GM18502 (cell line): Measurements from ENCODE around the gene UBAC2.
"Not testable (repeated sequence)": the region's sequence is repeated elsewhere in the genome, so short reads cannot be mapped to it uniquely, and the experiment has no call there.

ENCODE experiments used
- ATAC-seq: cut with Tn5 transposase; IDR thresholded peaks from one replicate; pipeline ENCODE4 v1.9.1; 2021; ENCODE audit warnings: mild to moderate bottlenecking; ENCODE audit not compliant: unreplicated experiment, poor library complexity

The UBAC2 gene

DNA sequence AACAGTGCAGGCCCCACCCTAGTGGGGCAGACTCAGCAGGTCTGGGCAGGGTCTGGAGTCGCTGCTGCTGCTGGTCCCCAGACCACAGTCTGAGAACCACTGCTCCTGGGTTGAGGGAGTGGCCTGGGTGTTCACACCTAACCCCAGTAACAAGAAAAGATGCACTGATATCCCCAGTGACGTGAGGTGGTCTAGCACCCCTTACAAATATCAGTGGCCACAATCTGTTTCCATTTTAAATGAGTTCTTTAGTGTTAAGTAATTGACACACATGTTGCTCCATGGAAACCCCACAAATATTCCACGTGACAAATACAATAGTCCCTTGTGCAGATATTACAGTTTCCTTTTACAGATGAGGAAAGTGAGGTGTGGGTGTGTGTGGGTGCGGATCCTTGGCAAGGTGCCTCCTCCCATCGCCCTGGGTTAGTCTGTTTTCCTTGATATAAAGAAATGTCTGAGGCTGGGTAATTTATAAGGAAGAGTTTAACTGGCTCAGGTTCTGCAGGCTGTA is 202.9 kb downstream of the UBAC2 start:
- ATAC-seq: no peak

DNA sequence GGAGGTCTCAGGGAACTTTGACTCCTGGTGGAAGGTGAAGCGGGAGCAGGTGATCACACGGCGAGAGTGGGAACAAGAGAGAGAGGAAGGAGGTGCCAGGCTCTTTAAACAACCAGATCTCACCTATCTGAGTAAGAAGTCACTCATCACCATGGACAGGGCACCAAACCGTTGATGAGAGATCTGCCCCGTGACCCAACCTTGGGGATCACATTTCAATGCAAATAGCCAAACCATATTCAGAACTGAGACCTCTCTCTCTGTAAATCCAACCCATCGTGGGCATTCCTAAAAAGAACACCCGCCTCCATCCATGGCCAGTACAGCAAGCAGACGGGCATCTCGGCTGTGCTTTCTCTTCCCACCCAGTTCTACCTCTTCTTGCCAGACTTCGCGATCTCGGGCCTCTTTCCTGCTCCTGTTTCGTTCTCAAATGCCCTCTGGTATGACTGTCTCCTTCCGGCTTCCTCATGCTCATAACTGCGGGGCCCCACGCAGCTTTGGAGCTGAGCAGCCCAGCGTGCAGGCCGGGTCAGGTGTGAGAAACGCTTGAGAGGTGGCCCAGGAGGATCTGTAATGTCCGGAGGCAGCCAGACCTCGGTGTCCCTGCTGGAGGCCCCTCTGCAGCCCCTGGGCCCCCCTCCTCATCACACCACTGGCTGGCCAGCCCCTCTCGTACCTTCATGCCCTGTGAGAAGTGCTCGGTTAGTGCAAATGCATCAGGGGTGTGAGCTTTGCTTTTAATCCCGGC is 203.5 kb downstream of the UBAC2 start:
- ATAC-seq: no peak

DNA sequence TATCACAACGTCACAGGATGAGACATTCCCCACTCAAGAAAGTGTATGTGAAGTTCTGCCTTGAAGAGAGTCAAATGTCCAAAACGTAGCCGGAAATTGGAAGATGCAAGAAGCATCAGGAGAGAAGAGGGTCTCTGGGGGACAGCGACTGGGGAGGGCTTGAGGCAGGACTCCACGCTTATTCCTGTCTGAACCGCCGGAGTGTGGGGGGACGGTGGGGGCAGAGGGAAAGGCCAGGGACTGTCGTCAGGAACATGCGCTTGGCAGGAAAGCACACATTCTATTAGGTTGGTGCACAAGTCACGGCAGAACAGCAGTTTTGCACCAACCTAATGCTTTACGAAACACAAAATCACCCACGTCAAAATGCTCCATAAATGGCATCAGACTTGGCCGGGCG is 205.3 kb downstream of the UBAC2 start:
- ATAC-seq: no peak

DNA sequence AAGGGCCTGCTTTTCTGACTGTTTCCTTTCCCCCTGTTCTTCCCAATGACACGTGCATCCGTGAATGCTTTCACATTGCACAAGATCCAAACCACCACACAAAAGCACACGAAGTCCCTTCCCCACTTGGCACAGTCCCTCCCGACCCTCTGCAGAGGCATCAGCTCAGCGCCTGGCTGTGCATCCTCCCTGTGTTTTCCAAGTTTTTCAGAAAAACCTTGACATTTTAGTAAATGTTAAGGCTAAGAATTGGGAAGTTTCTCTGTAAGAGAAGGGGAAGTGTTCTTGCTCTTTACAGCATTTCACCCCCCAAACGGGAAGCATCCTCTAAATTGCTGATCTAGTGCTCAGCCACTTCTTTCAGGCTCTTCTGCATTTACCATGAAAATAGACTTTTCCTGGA is 206.1 kb downstream of the UBAC2 start:
- no peak for ATAC-seq

DNA sequence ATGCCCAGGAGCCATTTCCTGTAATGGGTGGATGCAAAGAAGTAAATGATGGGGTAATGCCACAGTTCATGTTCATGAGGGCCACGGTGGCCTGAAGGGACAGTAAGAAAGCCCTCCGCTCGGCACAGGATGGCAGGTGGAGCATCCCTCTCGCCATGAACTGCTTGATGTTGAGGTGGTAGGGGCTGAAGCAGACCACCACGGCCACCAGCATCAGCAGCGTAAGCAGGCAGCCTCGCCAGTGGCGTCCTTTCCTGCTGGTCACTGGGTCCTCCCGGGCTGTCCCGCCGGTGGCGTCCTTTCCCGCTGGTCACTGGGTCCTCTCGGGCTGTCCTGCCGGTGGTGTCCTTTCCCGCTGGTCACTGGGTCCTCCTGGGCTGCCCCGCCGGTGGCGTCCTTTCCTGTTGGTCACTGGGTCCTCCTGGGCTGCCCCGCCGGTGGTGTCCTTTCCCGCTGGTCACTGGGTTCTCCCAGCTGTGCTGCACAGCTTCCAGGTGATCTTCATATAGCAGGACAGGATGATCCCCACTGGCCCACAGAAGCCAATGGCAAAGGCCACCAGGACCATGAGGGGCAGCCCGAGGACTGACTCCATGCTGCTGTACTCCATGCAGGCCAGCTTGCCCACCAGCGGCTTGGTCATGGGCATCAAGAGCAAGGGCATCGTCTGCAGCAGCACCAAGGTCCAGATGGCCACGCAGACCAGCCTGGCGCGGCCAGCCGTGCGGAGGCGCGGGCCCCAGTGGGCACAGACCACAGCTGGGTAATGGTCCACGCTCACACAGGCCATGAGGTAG is 207.4 kb downstream of the UBAC2 start:
- ATAC-seq: no peak

DNA sequence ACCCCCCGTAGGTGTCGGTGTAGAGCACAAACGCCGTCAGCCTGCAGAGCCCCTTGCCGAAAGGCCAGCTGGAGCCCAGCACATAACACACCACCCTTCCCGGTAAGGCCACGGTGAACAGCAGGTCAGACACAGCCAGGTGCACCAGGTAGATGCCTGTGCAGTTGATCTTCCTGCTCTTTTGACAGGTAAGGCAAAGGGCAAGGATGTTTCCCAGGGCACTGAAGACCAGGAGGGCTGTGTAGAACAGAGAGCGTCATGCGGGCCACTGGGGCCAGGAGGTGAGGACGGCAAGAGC is 208.0 kb downstream of the UBAC2 start:
- ATAC-seq: no peak

DNA sequence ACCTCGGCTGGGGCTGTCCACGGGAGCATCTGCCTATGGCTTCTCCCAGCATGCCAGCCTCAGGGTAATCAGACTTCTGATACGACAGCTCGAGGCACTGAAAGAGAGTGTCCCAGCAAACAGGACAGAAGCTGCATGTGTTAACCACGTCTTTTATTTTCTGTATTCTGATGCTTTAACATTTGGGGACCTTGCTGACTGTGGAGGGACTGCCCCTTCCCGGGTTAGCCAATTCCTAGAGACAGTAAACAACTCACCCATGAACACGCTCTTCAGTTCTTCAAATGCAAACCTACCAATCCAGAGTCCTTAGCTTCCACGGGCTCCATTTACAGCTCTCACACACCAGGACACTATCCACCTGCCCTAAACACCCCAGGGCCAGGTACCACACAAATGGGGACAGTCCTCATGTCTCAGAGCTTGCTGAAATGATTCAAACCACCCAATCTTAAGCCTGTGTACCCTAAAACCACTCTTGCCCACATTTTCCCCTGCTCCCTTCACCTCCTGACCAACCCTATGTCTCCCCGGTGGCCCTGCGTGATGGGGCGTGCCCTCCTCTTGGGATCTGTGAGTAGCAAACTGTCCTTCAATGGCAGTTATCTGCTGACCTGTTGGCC is 208.9 kb downstream of the UBAC2 start:
- ATAC-seq: not testable (repeated sequence)

DNA sequence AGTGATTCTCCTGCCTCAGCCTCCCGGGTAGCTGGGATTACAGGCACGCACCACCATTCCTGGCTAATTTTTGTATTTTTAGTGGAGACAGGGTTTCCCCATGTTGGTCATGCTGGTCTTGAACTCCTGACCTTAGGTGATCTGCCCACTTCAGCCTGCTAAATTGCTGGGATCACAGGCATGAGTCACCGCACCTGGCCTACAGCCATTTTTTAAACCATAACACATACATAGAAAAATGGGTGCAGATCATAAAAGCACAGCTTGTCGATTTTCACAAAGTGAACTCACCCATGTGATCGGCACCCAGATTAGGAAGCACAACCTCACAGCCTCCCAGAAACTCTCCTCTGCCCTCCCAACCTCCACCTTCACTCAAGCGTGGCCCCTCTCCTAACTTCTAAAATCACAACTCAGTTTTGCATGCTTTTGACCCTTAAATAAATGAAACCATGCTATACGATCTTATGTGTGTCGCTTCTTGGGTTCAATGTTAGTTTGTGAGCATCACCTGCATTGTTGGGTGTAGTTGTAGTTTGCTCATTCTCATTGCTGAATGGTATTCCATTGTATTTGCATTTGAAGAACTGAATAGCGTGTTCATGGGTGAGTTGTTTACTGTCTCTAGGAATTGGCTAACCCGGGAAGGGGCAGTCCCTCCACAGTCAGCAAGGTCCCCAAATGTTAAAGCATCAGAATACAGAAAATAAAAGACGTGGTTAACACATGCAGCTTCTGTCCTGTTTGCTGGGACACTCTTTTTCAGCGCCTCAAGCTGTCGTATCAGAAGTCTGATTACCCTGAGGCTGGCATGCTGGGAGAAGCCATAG is 210.2 kb downstream of the UBAC2 start:
- ATAC-seq: not testable (repeated sequence)

DNA sequence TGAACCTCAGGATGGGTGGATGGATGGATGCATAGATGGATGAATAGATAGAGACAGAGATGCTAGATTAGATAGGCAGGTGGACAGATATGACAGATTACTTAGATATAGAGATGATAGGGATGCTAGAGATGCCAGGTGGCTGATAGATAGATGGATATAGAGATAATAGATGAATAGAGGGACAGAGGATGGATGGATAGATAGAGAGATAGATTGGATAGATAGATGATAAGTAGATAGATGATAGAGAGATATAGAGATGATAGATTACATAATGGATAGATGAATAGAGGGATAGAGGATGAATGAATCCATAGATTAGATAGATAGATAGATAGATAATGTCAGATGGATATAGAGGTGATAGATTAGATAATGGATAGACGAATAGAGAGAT is 212.2 kb downstream of the UBAC2 start:
- no peak for ATAC-seq

DNA sequence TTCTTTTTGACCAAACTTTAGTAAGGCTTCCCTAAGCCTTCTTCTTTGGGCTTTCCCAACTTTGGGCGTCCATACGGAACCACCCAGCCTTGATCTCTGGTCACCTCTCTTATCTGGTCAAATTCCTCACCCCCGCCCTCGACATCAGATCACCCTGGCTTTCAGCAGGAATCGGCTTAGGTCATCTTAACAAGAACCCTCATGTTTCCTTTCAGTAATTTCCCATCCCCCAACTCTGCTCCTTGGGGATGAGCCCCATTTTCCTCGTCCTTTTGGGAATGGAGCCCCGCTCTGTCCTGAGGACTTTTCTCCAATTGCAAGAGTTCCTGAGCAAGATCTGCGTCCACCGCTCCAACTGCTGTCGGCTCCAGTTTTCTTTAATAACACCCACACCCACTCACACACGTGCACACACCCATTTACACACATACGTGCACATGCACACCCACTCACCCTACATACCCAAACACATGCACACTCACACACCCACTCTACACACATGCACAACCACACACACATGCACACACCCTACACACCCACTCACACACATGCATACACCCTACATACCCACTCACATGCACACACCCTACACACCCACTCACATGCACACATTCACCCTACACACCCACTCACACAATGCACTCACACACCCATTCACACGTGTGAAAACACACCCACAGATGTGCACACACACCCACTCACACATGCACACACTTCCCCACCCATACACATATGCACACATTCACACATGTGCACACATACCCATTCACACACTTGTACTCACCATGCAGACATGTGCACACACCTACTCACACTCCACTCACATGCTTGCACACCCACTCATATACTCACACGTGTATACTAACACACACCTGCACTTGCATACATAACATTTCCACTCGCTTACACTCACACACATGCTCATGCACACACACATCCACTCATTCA is 213.7 kb downstream of the UBAC2 start:
- ATAC-seq: no peak

DNA sequence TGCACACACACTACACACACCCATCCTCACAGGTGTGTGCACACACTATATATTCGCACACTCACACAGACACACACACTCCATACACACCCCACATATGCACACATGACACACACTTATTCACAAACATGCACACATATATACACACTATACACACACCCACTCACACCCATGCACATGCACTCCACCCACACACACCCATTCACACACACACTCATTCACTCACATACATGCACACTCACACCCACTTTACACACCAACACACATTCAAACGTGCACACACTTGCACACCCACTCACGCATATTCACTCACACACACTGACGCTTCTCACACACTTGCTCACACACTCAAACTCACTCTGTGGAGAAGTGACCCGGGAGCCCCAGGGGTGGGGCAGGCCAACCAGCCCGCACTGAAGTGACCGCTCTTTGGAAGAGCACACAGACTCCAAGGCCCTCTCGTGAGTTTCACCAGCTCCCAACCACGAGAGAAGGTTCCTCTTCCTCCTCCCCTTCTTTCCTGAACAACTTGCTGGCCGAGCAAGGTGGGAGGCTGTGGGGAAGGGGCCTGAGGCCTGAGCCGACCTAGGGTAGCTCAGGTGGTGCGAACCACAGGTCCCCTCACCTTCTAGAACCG is 214.5 kb downstream of the UBAC2 start:
- no peak for ATAC-seq

DNA sequence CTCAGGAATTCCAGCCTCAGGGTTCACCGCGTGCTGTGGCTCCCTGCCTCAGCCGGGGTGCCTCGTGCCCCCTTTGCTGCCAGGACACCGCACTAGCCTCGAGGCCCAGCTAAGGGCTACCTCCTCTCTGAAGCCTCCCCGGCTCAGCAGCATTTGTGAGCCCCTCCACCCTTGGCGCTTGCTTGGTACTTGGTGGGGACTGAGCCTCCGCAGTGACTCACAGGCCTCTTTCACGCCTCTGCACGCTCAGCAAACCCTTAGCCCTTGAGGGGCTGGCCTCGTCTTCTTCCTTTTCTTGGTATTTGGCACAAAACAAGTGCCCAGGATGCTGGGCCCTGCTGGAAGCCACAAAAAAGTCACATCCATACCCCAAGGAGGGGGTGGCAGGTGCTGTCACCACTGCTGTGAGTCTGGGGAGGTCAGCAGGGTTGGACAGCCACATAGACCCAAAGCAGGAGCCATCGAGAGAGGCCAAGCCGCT is 215.2 kb downstream of the UBAC2 start:
- no peak for ATAC-seq

DNA sequence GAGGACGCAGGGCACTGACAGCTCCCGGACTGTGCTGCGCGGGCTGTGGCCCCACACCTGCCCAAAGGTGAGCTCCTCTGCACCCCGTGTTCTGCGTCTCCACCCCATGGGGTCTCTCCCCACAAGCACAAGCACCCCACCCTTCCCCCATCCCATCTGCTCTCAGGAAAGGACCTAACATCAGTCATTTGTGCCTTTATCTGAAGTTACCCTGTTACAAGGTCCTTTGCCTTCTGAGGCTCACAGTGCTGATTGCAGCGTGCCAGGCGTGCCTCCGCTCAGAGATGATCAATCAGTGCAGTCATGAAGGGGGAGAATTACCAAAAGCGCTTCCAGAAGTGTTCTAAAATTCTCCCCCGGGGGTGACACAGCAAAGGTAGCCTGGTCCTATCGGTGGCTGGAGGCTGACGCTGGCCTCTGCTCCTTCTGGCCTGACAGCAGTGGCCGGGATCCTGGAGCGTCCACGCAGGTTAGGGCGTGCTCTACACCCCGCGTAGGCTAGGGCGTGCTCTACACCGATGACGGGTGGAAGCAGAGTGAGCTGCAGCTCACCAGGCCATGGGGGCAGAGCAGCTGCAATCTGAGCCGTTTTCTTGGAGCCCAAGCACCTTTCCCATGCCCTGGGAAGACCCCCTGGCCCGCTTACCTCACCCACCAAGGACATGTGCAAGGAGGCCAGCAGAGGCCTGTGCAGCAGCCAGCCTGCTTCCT is 215.9 kb downstream of the UBAC2 start:
- ATAC-seq: no peak

DNA sequence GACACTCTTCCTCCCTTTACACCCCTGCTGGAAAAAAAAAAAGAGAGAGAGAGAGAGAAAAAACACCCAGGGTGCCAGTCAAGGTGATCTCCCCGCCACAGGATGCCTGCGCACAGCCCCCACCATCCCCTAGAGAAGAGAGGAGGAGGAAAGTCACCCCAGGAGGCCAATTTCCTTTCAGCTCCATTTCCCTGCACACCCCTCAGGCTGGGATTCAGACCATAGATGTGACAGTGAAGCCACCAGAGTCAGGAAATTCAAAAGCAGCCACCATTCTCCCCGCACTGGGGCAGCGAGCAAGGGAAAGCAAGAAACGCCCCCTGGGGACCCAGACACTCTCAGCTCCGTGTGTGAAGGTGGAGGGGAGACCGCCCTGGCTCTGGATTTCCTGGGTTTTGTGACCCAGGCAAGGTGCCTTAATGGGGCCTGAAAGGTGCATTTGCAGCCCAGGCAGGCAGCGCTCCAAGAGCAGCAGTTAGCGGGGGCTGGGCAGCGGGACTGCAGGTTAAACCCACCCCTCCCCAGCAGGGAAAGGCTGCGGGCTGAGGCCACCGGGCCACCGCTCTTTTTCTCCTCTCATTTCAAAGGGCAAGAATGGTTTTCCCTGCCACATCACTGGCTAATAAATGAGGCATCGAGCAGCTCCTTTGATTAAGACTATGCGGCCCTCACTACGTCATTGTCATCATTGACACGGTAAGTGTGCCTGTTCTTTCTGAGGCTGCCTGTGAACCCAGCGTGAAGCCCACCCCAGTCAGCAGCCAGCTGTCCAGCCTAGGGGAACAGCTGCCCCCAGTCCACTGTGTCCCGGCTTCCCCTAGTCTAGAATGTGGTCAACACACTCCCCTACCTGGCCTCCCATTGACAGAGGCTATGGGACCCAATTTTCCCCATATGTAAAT is 216.8 kb downstream of the UBAC2 start:
- ATAC-seq: no peak

DNA sequence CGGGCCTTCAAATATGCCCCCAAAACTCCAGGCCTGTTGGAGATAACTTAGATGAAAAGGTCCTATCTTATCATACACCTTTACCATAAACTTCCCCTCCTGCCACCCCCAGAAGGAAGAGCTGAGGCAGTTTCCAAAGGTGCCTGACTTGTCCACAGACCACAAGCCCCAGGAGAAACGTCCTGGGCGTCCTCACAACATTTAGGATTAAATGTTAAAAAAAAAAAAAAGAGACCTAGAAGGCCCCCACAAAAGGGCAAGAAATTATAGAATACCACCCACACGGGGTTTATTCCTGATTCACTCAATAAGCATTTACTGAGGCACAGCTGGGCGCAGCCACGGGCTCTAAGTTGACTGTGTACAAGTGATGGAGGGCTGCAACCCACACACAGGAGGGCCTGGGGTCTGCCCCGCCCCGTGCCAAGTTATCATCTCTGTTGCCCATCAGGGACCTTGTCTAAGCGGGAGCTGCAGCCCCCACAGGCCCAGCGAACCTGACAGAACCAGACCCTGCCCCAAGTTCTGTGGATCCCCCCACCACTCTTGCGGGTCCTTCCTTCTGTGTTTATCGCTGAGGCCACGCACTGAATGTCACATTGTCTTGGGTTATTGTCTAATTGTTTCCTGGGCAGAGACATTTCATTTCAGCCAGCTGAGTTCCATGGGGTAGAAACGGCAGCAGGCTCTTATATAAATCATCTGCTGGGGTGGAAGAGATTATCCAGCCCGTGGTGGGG is 217.6 kb downstream of the UBAC2 start:
- no peak for ATAC-seq

DNA sequence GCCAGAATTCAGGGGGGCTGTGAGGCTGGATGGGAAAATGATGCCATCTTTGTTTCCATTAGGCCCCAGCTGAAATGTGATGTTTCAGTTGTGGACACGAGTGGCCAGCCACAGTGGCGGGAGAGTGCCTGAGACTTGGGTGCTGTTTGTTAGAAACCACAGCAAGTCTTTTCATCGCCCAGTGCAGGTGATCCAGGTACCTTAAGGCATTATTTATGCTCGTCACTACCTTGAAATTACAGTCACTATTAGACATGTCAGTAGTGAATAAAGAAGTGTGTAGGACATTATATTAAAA is 218.1 kb downstream of the UBAC2 start:
- ATAC-seq: no peak
